GM19397 (cell line): ENCODE data around the gene SLC6A13.

ENCODE experiments used
- ATAC-seq: cut with Tn5 transposase; IDR thresholded peaks from one replicate; pipeline ENCODE4 v1.9.1; 2021; ENCODE audit warnings: mild to moderate bottlenecking, moderate library complexity; ENCODE audit not compliant: unreplicated experiment

SLC6A13 gene

GRCh38 chr12:180445-180844 is 82.2 kb downstream of the SLC6A13 start:
- no peak for ATAC-seq

GRCh38 chr12:179885-180284 is 82.8 kb downstream of the SLC6A13 start:
- no peak for ATAC-seq

- ATAC-seq = no peak
These were observed 83.3 kb downstream of the SLC6A13 start for GRCh38 chr12:179131-179884.

- ATAC-seq = no peak
These were observed 83.9 kb downstream of the SLC6A13 start for GRCh38 chr12:178829-179109.

- ATAC-seq = no peak
These were observed 84.4 kb downstream of the SLC6A13 start for GRCh38 chr12:177980-178828.

- ATAC-seq = no peak
These were observed 85.2 kb downstream of the SLC6A13 start for GRCh38 chr12:177336-177979.

- ATAC-seq = no peak
These were observed 86.1 kb downstream of the SLC6A13 start for GRCh38 chr12:176321-177181.

GRCh38 chr12:175759-176158 is 86.9 kb downstream of the SLC6A13 start:
- no peak for ATAC-seq

GRCh38 chr12:175250-175649 is 87.4 kb downstream of the SLC6A13 start:
- ATAC-seq = no peak

GRCh38 chr12:174596-174995 is 88.0 kb downstream of the SLC6A13 start:
- ATAC-seq = no peak

- no peak for ATAC-seq
These were observed 88.5 kb downstream of the SLC6A13 start for GRCh38 chr12:174124-174523.

- ATAC-seq = no peak
These were observed 89.9 kb downstream of the SLC6A13 start for GRCh38 chr12:172732-173161.

GRCh38 chr12:171743-172676 is 90.6 kb downstream of the SLC6A13 start:
- ATAC-seq = no peak

- no peak for ATAC-seq
These were observed 91.4 kb downstream of the SLC6A13 start for GRCh38 chr12:171276-171675.
